Skeletal muscle tissue (tissue), 4 donors: ENCODE measurements around the gene SMIM32. TPM values are rescaled to one million over a fixed set of nuclear protein-coding genes. Genes with fewer than 3 reads are reported as not detected.

Source experiments
- H3K27ac ChIP-seq: one replicate; pipeline ENCODE4 v1.7.0; 2013; ENCODE audit warnings: mild to moderate bottlenecking, low read depth, low read length, inconsistent platforms
- H3K27me3 ChIP-seq, 3 donors: one replicate each; pipeline ENCODE4 v1.7.0; 2013; ENCODE audit warnings: low read length in 3 of 3; ENCODE audit not compliant: control insufficient read depth in 3 of 3, insufficient read depth in 3 of 3
- H3K36me3 ChIP-seq, 3 donors: one replicate each; pipeline ENCODE4 v1.7.0; 2013; ENCODE audit warnings: low read length in 3 of 3; ENCODE audit not compliant: control insufficient read depth in 3 of 3, insufficient read depth in 3 of 3
- H3K4me1 ChIP-seq, 3 donors: one replicate each; pipeline ENCODE4 v1.7.0; 2013; ENCODE audit warnings: low read length in 3 of 3, mild to moderate bottlenecking in 3 of 3; ENCODE audit not compliant: control insufficient read depth in 3 of 3, insufficient read depth in 3 of 3
- H3K4me3 ChIP-seq, 3 donors: one replicate each; pipeline ENCODE4 v1.7.0; 2013; ENCODE audit warnings: low read length in 3 of 3
- H3K9ac ChIP-seq, 3 donors: one replicate each; pipeline ENCODE4 v1.7.0; 2013; ENCODE audit warnings: low read length in 3 of 3, mild to moderate bottlenecking in 3 of 3, moderate library complexity in 2 of 3, low read depth in 1 of 3
- H3K9me3 ChIP-seq, 3 donors: one replicate each; pipeline ENCODE4 v1.7.0; 2013; ENCODE audit warnings: low read length in 3 of 3; ENCODE audit not compliant: control insufficient read depth in 3 of 3
- total RNA-seq: library from RNA; depleted of rRNA; stranded (reverse); fragments of >200 nt; gene quantifications from one replicate; pipeline ENCODE4 v1.2.3, GENCODE V29; 2014
- donor health status: Osteomylitis.

The SMIM32 gene
- total RNA-seq, 1 donor from 2014 or later: under 0.01 TPM

GRCh38 chr5:136209346-136209910 lies 16.5 kb upstream of the SMIM32 start:
- Histone ChIP-seq H3K27me3 (peaks cover 11 to 16% (median 13%) of the 10 kb centered on the region in 3 donors), H3K36me3 (no peaks in the 10 kb centered on the region)

GRCh38 chr5:136208916-136209315 lies 16.0 kb upstream of the SMIM32 start:
- H3K9me3 ChIP-seq: no peaks in the 10 kb centered on the region
- H3K27me3 ChIP-seq: peaks cover 11 to 16% (median 13%) of the 10 kb centered on the region in 3 donors
- no peak overlapping the region for H3K4me3 ChIP-seq
- no peak overlapping the region for H3K9ac ChIP-seq
- no peaks in the 10 kb centered on the region for H3K36me3 ChIP-seq
- no peak overlapping the region for H3K27ac ChIP-seq
- H3K4me1 ChIP-seq: no peaks in the 10 kb centered on the region

More at GRCh38 chr5:136209346-136209910, 16.5 kb upstream of the SMIM32 start:
- Histone ChIP-seq H3K4me1 (no peaks in the 10 kb centered on the region), H3K4me3 (no peak overlapping the region), H3K9ac (no peak overlapping the region), H3K9me3 (no peaks in the 10 kb centered on the region), H3K27ac (no peak overlapping the region)

DNA sequence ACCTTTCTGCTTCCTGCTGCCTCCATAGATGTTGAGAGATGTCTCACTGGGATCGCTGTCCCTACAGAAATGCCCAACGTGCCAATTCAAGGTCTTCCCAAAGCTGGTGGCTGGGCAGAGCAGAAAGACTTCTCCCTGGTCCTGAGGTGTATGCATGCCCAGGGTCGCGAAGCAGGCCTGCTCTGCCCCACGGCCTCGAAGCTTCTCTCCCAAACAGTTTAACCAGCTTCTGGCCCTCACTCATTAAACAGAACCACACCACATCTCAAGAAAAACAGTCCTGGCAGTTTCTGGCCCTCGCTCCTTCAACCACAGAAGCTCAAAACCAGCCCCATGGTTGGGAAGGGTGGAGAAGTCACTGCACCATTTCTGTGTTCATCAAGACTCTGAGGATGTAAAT lies 14.7 kb upstream of the SMIM32 start:
- peaks cover 6 to 10% (median 6%) of the 10 kb centered on the region in 3 donors for H3K27me3 ChIP-seq
- no peaks in the 10 kb centered on the region for H3K36me3 ChIP-seq
- no peak overlapping the region for H3K9ac ChIP-seq

DNA sequence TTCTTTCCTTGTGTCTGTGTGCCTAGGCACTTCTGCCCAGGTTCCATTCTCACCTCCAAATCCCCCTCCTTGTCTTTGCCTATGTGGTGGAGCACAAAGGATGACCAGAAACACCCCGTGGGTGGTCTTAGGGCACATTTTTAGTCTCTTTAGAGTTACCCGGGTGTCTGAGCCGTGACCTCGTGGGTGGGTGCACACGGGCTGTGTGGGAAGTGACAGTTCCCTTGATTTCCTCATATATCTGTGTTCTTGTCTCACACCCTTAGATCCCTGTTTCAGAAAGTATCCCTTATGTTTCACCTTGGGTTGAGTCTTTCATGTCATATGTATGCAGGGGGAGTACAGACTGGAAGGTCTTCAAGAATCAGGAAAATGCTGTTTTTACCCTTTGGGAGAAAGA lies 13.4 kb upstream of the SMIM32 start:
- Histone ChIP-seq H3K27ac (no peak overlapping the region), H3K4me1 (peaks cover 0 to 2% (median 0%) of the 10 kb centered on the region in 3 donors), H3K36me3 (no peaks in the 10 kb centered on the region), H3K9ac (no peak overlapping the region), H3K4me3 (no peak overlapping the region), H3K9me3 (no peaks in the 10 kb centered on the region), H3K27me3 (peaks cover 3 to 6% (median 4%) of the 10 kb centered on the region in 3 donors)

More for the DNA sequence above, 14.7 kb upstream of the SMIM32 start:
- Histone ChIP-seq H3K9me3 (no peaks in the 10 kb centered on the region), H3K4me3 (no peak overlapping the region), H3K27ac (no peak overlapping the region), H3K4me1 (peaks cover 0 to 2% (median 0%) of the 10 kb centered on the region in 3 donors)

DNA sequence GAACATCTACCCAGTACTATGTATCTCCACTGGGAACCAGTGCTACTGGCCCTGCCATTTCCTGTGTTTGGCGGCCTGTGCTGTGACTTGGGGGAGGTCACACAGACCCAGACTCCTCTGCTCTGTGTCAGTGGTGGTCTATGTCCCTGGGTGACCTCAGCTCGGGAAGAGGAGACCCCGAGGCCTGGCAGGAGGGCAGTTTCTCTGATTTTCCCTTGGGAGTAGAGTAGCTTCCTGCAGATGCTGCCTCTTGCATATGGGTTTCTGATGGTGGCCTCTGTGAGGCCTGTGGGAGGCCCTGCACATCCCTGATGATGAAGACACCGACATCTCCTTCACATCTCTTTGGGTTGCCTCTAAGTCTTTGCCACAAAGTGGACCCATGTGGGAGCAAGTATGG lies 13.0 kb upstream of the SMIM32 start:
- H3K27ac ChIP-seq: no peak overlapping the region
- H3K4me1 ChIP-seq: peaks cover 0 to 2% (median 0%) of the 10 kb centered on the region in 3 donors
- peaks cover 3 to 7% (median 3%) of the 10 kb centered on the region in 3 donors for H3K27me3 ChIP-seq
- no peak overlapping the region for H3K9ac ChIP-seq
- no peaks in the 10 kb centered on the region for H3K9me3 ChIP-seq
- H3K4me3 ChIP-seq: no peak overlapping the region
- no peaks in the 10 kb centered on the region for H3K36me3 ChIP-seq

- H3K36me3 ChIP-seq: no peaks in the 10 kb centered on the region
- no peak overlapping the region for H3K9ac ChIP-seq
- no peak overlapping the region for H3K27ac ChIP-seq
- H3K27me3 ChIP-seq: peaks cover 3 to 7% (median 3%) of the 10 kb centered on the region in 3 donors
- peaks cover 0 to 5% (median 0%) of the 10 kb centered on the region in 3 donors for H3K4me1 ChIP-seq
- no peak overlapping the region for H3K4me3 ChIP-seq
- no peaks in the 10 kb centered on the region for H3K9me3 ChIP-seq
Measured at GRCh38 chr5:136205061-136205702, 12.2 kb upstream of the SMIM32 start.

GRCh38 chr5:136203303-136203922 lies 10.5 kb upstream of the SMIM32 start:
- H3K27me3 ChIP-seq: peaks cover 0 to 7% (median 3%) of the 10 kb centered on the region in 3 donors
- H3K9me3 ChIP-seq: no peaks in the 10 kb centered on the region
- H3K4me3 ChIP-seq: no peak overlapping the region
- no peaks in the 10 kb centered on the region for H3K36me3 ChIP-seq
- no peak overlapping the region for H3K27ac ChIP-seq
- no peak overlapping the region for H3K9ac ChIP-seq
- H3K4me1 ChIP-seq: peaks cover 0 to 8% (median 0%) of the 10 kb centered on the region in 3 donors

DNA sequence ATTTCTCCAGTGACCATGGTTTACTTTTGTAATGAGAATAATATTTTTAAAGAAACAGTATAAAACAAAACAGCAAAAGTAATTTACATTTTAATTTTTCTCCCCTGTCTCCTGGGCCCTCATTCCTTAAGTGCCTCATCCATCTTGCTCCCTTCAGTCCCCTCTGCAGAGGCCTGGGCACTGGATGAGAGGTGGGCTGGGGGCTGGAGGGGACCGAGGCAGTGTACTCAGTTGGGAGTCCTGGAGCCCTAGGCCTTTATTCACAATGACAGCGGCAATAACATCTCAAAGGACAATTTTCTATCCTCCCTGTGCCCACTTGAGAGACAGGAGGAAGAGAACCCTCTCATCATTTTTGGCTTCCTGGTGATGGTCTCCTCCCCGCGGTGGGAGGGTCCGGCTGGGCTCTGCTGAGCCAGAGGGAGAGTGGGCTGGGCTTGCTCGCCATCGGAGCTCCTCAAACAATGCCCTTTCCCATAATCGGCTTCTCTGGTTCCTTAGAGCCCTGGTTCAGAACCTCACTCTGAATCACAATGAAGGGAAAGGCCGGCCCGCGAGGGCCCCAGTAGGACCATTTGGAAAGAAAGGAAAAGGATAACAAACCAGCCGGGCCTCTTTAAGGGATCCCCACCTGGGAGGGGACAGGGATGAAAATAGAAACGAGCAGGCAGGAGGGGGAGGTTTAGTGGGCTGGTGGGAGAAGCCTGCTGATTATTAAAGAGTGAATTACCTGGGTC lies 9.7 kb upstream of the SMIM32 start:
- Histone ChIP-seq H3K4me1 (peaks cover 0 to 8% (median 0%) of the 10 kb centered on the region in 3 donors), H3K27me3 (peaks cover 0 to 7% (median 3%) of the 10 kb centered on the region in 3 donors)

GRCh38 chr5:136201870-136202269 lies 8.9 kb upstream of the SMIM32 start:
- no peak overlapping the region for H3K27ac ChIP-seq
- H3K9me3 ChIP-seq: no peaks in the 10 kb centered on the region
- peaks cover 0 to 8% (median 0%) of the 10 kb centered on the region in 3 donors for H3K4me1 ChIP-seq
- no peak overlapping the region for H3K9ac ChIP-seq
- no peaks in the 10 kb centered on the region for H3K36me3 ChIP-seq
- H3K27me3 ChIP-seq: peaks cover 0 to 7% (median 3%) of the 10 kb centered on the region in 3 donors
- no peak overlapping the region for H3K4me3 ChIP-seq

More for the DNA sequence above, 9.7 kb upstream of the SMIM32 start:
- no peak overlapping the region for H3K4me3 ChIP-seq
- H3K36me3 ChIP-seq: no peaks in the 10 kb centered on the region
- H3K9ac ChIP-seq: no peak overlapping the region
- no peak overlapping the region for H3K27ac ChIP-seq
- no peaks in the 10 kb centered on the region for H3K9me3 ChIP-seq
